ENCODE data around the gene SREBF2.
A peak's percentile ranks its signal among the peaks of the same experiment; 100 is the strongest.

Gene SREBF2

DNA sequence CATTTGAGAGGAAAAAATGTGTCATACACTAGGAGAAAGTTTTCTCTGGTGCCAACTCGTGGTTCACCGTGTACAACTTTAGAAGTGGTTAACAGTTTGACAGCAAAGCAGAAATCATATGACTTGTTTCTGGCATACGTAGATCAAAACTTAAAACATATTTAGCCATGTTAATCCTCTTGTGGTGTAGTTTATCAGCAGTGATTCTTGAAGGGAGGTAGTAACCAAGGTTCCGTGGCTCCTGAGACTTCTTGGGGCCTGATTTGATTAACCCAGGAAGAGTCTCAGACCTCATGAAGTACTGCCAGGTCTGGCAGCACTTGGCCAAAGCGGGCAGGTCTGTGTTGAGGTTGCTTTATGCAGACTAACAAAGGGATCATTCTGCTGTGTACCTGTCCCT lies 40.5 kb downstream of the SREBF2 start:
- no peak for DNase-seq (ENCODE audit: insufficient read length)

DNA sequence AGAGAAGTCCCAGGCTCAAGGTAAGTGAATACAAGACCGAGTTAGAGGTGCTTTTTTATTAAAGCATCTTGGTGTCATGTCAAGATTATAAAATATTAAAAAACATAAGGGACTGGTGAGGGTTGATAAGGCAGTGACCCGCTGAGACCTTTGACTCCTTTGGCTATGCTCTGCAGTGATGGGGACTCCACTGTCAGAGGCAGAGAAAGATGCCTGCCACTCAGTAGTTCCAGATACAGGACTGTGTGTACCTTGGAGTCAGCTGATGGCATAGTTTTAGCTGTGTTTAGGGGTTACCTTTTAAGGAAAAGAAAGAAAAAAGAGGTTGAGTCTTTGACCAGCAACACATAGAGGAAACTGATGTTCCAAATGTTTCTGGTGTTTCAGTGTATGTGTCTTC lies 41.2 kb downstream of the SREBF2 start:
- no peak for DNase-seq (ENCODE audit: insufficient read length)
- FAIRE-seq, result no peak
- TF ChIP-seq POLR2AphosphoS5 (IDR thresholded peaks at IDR 0.05; ENCODE audit: low read depth, low read length), result no peak
- no peak for TF ChIP-seq TAF1 (IDR thresholded peaks at IDR 0.05; ENCODE audit: borderline replicate concordance, low read depth, low read length)
- no peak for TF ChIP-seq POLR2A (IDR thresholded peaks at IDR 0.05; ENCODE audit: low read depth, low read length)

More for the DNA sequence above, 40.5 kb downstream of the SREBF2 start:
- peak; percentile 27 for FAIRE-seq
- TF ChIP-seq POLR2AphosphoS5 (IDR thresholded peaks at IDR 0.05; ENCODE audit: low read depth, low read length), result no peak
- TF ChIP-seq POLR2A (IDR thresholded peaks at IDR 0.05; ENCODE audit: low read depth, low read length), result no peak
- no peak for TF ChIP-seq TAF1 (IDR thresholded peaks at IDR 0.05; ENCODE audit: borderline replicate concordance, low read depth, low read length)

DNA sequence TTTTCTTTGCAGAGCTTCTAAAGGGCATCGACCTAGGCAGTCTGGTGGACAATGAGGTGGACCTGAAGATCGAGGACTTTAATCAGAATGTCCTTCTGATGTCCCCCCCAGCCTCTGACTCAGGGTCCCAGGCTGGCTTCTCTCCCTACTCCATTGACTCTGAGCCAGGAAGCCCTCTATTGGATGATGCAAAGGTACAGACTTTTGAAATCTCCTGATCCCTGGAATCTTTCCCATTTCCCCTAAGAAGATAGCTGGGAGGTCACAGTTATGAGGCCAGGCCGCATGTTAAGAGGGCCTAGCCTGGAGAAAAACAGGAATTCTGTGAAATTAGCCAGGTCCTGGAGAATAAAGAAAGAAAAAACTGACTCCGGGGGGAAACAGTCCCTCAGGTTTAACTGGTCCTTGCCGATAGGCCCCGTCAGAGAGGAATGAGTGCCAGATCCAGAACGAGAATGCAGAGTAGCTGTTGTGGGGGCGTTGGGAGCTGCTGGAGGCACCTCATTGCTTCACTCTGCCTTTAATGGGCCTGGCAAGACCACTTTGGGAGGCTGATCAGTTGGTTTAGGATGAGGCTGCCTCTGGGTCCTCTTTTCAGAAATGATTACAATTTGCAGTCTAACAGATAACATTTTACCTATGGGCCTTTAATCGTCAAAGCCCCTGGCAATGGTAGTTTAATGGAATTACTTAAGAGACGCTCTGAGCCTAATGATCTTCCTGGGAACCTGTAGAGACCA lies 42.8 kb downstream of the SREBF2 start:
- TF ChIP-seq TAF1 (IDR thresholded peaks at IDR 0.05; ENCODE audit: borderline replicate concordance, low read depth, low read length), result no peak
- TF ChIP-seq POLR2AphosphoS5 (IDR thresholded peaks at IDR 0.05; ENCODE audit: low read depth, low read length), result no peak
- no peak for TF ChIP-seq POLR2A (IDR thresholded peaks at IDR 0.05; ENCODE audit: low read depth, low read length)
- DNase-seq (ENCODE audit: insufficient read length) (no peak), FAIRE-seq (no peak)

DNA sequence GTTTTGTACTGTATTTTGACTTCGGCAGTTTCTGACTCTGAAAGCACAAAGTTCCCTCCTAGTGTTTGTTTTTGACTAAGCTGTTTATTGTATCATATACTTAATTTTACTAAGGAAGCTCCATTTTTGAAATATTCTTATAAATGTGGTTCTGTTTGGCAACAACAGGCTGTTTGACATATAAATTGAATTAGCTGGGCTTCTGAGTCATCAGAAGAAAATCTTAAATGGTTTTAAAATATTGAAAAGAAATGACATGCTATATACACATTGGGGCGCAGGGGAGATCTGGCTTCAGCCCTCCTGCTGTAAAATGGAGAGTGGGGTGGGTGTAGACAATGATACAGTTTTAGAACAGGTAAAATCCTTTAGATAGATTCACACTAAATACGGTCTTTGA lies 43.4 kb downstream of the SREBF2 start:
- DNase-seq (ENCODE audit: insufficient read length), result no peak
- FAIRE-seq, result no peak
- no peak for TF ChIP-seq POLR2AphosphoS5 (IDR thresholded peaks at IDR 0.05; ENCODE audit: low read depth, low read length)
- TF ChIP-seq POLR2A (IDR thresholded peaks at IDR 0.05; ENCODE audit: low read depth, low read length), result no peak
- no peak for TF ChIP-seq TAF1 (IDR thresholded peaks at IDR 0.05; ENCODE audit: borderline replicate concordance, low read depth, low read length)

DNA sequence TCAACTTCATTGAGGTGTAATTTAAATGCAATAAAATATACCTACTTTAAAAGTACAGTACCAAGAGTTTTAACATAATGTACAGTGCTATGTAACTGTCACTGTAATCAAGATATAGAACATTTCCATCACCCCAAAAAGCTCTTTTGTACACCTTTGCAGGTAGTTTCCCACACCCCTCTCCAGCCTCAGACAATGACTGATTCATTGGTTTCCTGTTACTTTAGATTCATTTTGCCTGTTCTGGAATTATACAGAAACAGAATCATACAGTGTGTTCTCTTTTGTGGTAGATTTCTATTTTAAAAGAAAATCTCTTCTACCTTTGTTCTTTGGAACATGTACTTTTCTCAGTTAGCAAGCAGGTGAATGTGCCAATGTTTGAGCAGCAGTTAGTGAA lies 43.8 kb downstream of the SREBF2 start:
- FAIRE-seq (no peak), DNase-seq (ENCODE audit: insufficient read length) (no peak)
- TF ChIP-seq TAF1 (IDR thresholded peaks at IDR 0.05; ENCODE audit: borderline replicate concordance, low read depth, low read length) (no peak), POLR2AphosphoS5 (IDR thresholded peaks at IDR 0.05; ENCODE audit: low read depth, low read length) (no peak), POLR2A (IDR thresholded peaks at IDR 0.05; ENCODE audit: low read depth, low read length) (no peak)

DNA sequence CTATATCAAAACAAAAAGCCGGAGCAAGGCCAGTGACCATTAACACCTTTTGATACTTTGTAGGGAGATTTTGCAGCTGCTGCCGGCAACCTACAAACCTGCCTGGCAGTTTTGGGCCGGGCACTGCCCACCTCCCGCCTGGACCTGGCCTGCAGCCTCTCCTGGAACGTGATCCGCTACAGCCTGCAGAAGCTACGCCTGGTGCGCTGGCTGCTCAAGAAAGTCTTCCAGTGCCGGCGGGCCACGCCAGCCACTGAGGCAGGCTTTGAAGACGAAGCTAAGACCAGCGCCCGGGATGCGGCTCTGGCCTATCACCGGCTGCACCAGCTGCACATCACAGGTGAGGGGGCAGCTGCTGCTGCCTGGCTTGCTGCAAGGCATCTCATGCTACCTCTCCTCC lies 47.7 kb downstream of the SREBF2 start:
- TF ChIP-seq POLR2A (IDR thresholded peaks at IDR 0.05; ENCODE audit: low read depth, low read length) (no peak), POLR2AphosphoS5 (IDR thresholded peaks at IDR 0.05; ENCODE audit: low read depth, low read length) (no peak), TAF1 (IDR thresholded peaks at IDR 0.05; ENCODE audit: borderline replicate concordance, low read depth, low read length) (no peak)
- DNase-seq (ENCODE audit: insufficient read length) (no peak), FAIRE-seq (no peak)

DNA sequence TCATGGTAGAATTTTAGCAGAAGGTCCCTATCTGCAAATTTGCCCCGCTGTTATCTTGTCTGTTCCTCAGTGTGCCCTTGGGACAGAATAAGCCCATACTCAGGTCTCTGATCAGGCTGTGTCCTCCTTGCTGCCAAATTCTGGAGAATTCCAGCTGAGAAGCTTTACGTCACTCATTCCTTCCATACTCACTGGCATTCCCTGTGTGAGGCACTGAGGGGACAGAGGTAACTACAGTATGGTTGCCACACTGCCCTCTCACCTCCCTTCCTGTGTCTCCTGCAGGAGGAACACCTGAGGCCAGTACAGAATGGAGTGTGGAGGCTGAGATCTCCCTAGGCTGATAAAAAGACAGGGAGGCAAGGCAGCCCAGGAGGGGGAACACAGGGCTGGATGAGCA lies 50.5 kb downstream of the SREBF2 start:
- no peak for TF ChIP-seq POLR2AphosphoS5 (IDR thresholded peaks at IDR 0.05; ENCODE audit: low read depth, low read length)
- DNase-seq (ENCODE audit: insufficient read length) (no peak), FAIRE-seq (no peak)

DNA sequence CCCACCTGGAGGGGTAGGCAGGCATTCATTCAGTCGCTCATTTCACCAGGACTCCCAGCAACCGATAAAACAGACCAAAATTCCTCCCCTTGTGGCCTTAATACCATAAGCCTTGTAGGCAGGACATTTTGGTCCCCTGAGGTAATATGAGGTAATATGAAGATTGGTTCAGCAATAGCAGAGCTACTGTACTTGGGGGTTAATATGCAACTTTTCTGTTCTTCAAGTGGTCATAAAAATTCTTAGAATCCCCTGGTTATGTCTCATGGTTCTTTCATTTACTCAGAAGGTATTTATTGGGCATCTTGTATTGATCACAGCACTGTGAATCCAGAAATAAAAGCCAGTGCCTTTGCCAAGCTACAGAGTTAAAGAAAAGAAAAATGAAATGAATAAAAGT lies 52.2 kb downstream of the SREBF2 start:
- no peak for TF ChIP-seq TAF1 (IDR thresholded peaks at IDR 0.05; ENCODE audit: borderline replicate concordance, low read depth, low read length)
- no peak for TF ChIP-seq POLR2A (IDR thresholded peaks at IDR 0.05; ENCODE audit: low read depth, low read length)
- TF ChIP-seq POLR2AphosphoS5 (IDR thresholded peaks at IDR 0.05; ENCODE audit: low read depth, low read length), result no peak
- FAIRE-seq, result no peak

DNA sequence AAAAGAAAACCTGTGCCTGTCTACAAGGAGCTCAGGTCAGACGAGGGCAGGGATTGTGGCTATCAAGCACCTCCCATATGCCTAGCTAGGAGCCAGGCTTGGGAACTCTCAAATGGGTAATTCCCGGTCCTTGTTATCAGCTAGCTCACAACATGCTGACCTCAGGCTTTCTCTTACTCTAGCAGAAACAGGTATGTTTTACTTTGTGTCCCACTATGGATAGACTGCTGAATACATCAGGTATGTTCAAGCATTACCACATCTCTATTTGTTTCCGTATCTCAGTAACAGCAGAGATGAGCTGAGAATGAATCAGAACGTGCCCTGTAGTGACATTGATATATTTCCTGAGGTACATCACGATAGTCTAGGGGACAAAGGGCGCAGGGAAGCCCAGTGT lies 52.6 kb downstream of the SREBF2 start:
- no peak for FAIRE-seq
- DNase-seq (ENCODE audit: insufficient read length), result no peak
- TF ChIP-seq POLR2AphosphoS5 (IDR thresholded peaks at IDR 0.05; ENCODE audit: low read depth, low read length), result no peak
- TF ChIP-seq POLR2A (IDR thresholded peaks at IDR 0.05; ENCODE audit: low read depth, low read length), result no peak
- no peak for TF ChIP-seq TAF1 (IDR thresholded peaks at IDR 0.05; ENCODE audit: borderline replicate concordance, low read depth, low read length)

More for the DNA sequence above, 52.2 kb downstream of the SREBF2 start:
- no peak for DNase-seq (ENCODE audit: insufficient read length)

DNA sequence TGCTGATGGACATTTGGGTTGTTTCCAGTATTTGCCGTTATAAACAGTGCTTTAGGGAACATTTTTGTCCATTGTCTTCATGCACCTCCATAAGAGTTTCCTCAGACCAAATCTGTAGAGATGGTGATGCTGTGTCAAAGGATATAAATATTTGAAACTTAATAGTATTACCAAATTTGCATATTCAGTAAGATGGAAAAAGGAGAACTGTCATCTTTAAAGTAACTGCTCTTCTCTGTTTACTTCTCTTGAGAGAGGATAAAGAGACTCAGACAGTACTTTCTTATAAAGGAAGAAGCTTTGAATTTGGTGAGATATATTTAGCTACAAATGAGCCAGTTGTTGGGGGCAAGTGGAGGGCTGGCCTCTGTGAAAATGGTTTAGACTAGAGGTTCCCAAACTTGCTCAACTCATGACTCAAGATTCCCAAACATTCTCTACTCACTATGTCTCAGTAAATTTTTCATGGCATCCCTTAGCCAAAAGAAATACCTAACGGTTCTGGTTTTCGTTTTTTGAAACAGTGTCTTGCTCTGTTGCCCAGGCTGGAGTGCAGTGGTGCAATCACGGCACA lies 55.8 kb downstream of the SREBF2 start:
- DNase-seq (ENCODE audit: insufficient read length) (no peak), FAIRE-seq (no peak)

DNA sequence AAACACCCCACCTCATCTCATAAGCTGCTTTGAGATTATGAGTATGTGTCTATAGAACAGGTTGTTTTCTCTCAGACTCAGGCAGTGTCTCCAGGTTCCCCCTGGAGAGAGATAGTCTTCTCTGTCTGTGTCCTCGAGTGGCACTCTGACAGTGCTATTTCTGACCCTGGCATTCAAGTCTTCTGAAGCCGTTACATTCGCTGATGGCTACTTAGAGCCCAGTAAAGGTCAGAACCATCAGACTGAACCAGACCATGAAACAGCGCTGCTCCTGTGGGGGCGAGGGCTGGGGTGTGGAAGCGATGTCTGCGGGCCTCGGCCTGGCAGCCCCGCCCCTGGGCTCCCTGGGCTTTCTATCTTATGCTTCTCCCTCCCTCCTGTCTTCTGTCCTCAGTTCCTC lies 58.5 kb downstream of the SREBF2 start:
- TF ChIP-seq TAF1 (IDR thresholded peaks at IDR 0.05; ENCODE audit: borderline replicate concordance, low read depth, low read length) (no peak), POLR2AphosphoS5 (IDR thresholded peaks at IDR 0.05; ENCODE audit: low read depth, low read length) (no peak), POLR2A (IDR thresholded peaks at IDR 0.05; ENCODE audit: low read depth, low read length) (no peak)
- DNase-seq (ENCODE audit: insufficient read length) (no peak), FAIRE-seq (no peak)

More for the DNA sequence above, 55.8 kb downstream of the SREBF2 start:
- TF ChIP-seq POLR2A (IDR thresholded peaks at IDR 0.05; ENCODE audit: low read depth, low read length) (no peak), POLR2AphosphoS5 (IDR thresholded peaks at IDR 0.05; ENCODE audit: low read depth, low read length) (no peak), TAF1 (IDR thresholded peaks at IDR 0.05; ENCODE audit: borderline replicate concordance, low read depth, low read length) (no peak)

DNA sequence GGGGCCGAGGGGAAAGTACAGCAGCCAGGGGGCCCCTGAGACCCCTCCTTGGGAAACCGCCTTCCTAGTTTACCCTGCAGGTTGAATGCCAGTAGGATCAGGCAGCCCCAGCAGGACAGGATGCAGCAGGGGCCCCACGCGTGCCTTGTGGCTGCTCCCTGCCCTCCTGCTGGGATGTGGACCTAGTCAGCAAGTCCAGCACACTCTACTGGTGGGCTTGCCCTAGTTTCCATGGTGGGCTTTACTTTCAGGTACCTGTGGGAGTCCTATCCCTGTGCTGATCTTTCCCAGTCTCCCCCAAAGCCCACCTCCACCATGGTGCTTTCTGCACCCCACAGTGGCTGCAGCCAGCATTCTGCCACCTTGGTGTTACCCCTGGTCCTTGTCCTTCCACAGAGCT lies 59.8 kb downstream of the SREBF2 start:
- no peak for FAIRE-seq
- no peak for DNase-seq (ENCODE audit: insufficient read length)
- TF ChIP-seq POLR2A (IDR thresholded peaks at IDR 0.05; ENCODE audit: low read depth, low read length) (no peak), TAF1 (IDR thresholded peaks at IDR 0.05; ENCODE audit: borderline replicate concordance, low read depth, low read length) (no peak), POLR2AphosphoS5 (IDR thresholded peaks at IDR 0.05; ENCODE audit: low read depth, low read length) (no peak)

Data from GM12892 (cell line).